ENCODE results near the gene CBX8.

The CBX8 gene

DNA sequence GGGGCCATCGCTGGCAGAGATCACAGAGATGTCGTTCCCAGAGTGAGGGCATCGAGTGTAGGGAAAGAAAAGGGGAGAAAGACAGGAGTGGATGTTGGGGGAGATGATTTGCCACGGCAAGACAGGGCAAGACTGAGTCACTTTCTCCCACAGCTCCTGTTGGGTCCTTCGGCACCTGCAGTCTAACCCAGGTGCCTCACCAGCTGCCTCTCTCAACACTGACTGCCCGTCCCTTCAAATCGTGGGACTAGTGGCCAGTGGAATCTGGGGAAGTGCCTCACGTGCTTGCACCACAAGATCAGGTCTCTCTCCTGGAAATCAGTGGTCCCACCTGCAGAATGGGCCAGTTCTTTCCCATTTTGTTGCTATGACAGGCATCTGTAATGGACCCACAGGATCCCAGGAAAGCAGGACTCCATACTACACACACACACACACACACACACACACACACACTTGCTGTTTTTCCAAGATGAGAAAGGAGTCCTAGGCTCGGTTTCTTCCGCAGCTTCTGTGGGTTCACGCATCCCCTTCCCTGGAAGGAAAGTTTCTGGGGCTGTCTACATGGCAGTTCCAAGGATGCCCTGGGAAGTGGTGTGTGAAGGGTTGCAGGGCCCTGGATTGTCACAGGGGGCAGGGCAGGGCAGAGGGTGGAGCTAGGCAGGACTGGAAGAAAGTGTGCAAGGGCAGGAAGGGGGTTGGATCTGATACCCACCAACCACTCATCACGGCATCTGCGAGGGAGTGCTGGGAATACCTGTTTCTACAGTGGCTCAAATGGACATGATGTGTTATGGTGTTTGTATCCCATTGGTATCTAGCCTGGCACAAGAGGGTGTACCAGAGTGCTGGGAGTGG is 10.2 kb upstream of the CBX8 start:
- no peak for DNase-seq

DNA sequence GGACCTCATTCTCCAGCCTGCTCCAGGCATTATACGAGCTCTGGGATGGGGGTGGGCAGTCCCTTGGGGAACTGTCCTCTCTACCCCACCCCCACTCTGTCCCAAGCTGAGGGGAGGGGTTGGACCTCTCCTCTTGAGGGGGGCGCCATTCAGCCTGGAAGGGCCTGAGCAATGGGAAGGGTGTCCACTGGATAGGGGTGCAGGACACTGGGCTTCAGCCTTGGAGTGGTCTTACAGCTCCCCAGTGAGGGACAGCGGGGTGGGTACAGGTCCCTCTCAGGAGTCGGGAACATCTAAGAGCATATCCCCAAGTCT is 9.5 kb upstream of the CBX8 start:
- no peak for DNase-seq

DNA sequence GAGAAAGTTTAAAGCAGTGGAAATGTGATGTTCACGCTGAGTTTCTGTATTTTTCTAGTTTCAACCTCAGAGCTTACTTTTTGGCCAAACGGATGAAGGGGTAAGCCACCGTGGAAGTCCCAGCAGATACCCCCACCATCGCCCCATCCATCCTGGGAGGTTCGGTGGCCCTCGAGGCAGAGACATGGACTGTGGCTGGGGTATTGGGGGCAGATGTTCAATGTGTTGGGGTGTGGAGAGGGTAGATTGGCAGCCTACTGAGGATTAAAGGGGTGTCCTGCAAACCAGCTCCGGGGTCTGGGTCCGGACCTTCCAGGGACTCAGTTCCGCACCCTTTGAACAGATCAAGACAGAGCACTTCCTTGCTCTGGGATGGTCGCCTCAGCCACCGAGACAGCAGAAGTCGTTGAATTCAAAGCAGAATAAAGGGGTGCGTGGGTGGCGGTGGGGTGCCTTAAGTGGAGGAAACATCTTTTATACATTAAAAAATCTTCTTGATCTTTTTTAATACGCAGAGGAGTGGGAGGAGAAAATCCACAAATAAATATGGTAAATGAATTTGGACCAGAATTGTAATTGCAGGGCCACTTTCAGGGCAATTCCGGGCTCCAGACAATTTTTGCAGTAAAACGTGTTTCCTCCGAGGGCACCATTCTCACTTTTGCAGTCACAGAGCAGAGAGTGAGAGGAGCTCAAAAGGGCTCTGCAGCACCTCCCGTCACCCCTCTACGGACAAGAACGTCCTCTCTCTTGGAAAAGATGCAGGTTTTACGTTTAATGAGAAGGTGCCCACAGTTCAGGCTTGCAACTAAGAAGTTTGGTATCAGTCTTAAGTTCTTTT is 8.2 kb upstream of the CBX8 start:
- no peak for DNase-seq

DNA sequence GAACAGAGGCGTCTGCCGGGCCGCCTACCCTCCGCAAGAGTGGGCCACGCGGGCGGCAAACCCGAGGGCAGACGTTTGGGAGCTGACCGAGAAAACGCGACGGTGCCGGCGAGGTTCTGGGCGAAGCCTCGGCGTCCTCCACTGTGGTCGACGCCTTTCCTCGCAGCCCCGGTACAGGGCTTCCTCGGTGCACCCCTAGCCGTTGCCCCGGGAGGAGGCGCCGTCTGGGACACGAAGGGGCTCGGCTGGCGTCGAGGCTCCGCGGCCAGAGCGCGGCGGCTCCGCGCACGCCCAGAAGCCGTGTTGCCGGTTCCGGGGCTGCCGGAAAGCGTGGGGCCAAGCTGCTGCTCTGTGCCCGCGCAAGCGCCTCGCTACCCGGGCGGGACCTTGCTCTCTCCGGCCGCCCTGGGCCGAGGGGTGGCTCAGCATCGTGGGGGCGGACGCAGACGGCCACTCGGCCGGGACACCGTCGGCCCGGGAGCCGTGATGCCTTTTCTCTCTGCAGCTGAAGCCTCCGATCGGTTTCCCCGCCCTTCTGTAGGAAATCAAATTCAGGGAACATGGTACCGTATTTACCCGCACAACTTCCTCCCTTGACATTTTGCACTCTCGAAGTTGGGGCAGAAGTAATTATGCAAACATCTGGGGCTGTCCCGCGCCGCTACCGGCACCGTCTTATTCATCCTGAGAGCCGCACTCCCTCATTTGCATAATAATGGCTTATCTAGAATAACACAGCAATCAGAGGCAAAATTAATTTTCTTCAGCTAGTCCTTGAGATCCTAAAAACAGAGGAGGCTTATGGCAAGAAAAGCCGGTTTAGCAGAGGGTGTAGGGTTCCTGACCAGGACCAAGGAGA is 7.3 kb upstream of the CBX8 start:
- peak; percentile 84 for DNase-seq

DNA sequence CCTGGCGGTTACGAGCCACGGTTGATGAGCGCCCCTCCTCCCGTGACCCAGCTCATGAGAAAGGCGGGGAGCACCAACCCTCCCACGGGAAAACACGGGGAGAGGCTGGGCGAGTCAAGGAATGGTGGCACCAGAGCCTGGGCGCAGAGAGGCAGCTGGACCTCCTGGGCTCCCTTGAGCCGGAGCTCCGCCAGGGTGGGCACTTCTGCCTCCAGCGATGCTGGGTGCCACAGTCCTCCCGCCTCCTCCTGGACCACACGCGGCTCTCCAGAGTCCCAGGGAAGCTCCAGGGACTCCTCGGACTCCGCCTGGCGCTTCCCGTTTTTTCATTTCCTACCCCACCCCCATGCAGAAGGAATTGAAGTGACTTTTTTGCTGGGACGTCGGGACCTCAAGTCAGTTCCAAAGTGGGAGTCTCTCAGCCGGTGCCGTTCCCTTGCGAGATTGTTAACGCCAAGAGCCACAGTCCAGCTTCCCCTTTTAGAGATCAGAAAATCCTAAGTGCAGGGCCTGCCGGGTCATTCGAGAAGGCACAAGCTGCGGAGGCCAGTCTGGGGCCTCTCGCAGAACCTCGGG is 6.6 kb upstream of the CBX8 start:
- peak; percentile 59 for DNase-seq

DNA sequence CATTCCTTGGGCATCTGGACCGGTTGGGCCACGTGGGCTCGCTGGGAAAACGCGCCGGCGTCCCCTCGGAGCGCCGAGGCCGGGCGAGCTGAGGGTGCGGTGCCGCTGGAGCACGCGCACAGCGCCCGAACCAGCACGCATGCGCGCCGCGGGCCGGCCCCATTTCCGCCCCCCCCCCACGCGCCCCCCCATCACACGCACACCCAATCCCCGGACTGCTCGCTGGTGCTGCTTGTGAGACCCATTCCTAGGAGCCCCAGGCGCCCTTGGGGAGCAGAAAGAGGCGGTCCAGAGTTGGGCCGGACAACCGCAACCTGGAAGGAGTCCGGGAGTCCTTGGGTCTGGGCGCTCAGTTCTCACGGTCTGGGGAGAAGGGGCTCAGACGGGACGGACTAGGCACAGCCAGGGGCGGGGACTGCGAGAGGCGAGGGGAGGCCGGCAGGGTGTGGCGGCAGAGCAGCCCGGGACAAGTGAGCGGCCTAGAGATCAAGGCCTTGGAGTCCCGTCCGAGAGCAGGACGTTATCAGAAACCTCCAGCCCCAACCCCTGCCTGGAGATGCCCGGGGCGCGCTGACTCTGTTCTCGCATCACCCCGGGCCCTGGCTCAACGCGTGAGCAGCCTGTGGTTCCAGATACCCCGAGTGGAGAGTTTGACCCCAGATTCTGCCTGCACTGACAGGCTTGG is 6.0 kb upstream of the CBX8 start:
- DNase-seq = peak; percentile 38

DNA sequence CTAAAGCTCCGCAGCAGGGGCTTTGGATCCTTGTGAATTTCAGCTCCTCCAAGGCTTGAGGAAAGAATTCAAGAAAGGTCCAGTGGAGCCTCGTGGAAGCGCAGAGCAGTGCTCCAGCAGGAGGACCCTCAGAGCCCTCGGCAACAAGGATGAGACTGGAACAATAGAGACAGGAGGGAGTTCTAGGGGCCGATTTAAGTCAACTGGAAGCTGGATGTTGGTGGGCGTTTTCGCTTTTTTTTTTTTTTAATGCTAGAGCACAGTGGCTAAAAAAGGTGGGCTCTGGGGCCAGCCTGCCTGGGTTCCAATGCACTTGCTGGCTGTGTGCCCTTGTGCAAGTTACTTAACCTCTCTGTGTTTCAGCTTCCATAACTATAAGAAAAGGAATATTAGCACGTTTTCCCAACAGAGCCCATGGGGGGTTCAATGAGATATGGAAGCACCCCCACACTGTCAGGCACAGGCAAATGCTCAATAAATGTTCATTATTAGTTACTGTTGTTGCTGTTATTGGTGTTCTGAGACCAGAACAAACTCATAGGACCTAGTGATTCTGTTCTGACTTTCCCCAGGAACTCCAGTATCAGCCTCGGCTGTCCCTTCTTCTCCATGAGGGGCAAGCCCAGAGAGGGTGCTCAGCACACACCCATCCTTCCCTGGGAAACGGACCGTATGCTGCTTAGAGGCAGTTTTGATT is 5.3 kb upstream of the CBX8 start:
- DNase-seq = no peak

DNA sequence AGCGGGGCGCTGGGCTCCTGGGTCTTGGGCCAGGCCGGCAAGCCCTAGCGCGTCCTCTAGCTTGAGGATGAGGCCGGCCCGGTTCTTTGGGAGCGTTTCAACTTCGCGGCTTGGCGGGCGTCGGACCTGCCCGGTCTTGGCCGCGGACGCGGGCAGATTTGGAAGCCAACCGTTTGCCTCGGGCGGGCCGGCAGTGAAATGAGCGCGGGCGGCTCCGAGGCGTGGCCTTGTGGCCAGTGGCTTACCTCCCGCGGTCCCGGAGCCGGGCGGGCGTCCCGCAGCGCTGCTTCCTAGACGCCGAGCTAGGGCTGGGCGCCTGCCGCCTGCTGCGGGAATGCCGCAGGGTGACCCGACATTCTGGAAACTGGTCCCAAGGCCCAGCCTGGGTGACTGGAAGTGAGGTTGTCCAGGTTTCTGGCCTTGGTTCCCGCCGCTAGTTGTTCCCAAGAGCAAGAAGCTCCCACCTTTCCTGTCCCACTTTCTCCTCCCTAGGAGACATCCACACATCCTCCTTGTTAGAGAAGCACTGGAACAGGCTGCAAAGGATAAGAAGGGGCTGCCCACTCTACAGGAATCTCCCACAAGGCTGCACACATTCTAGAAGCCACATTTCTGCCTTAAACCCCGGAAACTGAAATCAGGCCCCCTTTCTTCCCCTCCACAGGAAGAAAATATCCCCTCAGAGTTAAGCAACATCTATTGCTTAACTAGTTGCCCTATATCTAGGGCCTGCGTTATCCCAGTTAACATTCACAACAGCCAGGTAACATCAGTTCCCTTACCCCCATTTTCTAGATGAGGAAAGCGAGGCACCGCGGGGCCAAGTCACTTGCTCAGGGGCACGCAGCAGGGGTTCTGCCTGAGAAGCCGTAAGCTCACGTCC is 4.5 kb upstream of the CBX8 start:
- peak; percentile 72 for DNase-seq

DNA sequence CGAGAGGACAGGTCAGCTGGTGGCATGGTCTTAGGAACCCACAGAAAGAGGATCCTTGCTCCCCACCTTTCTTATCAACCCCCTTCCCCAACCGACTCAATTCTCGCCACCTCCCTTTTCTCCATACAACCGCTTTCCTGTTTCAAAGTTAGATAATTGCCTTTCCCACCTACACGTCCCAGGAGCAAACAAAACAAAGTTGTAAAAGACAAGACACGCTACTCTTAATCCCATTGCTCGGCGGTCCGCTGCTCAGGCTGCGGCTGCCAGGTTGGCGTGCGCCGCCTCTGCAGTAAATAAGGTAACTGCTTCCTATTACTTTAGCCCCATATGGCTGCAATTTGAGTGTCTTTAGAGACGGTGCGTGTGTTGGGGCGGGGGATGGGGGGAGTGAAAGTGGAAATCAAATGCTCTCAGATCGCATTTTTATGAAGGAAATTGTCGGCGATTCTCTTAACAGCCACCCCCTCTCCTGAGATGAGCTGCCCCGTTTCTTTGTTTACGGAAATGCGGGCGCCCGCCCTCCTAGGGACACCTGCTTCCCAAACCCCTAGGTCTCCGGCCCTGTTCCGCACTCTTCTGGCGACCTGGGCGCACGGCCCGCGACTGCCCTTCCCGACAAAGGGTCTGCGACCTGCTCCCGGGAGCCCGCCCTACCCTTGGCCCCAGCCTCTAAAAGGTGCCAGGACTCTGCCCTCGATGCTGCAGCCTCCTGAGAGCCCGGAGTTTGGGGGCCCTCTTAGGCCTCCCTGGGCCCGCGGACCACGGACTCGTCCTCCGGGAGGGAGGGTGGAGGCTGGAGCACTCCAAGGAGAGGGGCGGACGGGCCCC is 3.7 kb upstream of the CBX8 start:
- DNase-seq = peak; percentile 70

DNA sequence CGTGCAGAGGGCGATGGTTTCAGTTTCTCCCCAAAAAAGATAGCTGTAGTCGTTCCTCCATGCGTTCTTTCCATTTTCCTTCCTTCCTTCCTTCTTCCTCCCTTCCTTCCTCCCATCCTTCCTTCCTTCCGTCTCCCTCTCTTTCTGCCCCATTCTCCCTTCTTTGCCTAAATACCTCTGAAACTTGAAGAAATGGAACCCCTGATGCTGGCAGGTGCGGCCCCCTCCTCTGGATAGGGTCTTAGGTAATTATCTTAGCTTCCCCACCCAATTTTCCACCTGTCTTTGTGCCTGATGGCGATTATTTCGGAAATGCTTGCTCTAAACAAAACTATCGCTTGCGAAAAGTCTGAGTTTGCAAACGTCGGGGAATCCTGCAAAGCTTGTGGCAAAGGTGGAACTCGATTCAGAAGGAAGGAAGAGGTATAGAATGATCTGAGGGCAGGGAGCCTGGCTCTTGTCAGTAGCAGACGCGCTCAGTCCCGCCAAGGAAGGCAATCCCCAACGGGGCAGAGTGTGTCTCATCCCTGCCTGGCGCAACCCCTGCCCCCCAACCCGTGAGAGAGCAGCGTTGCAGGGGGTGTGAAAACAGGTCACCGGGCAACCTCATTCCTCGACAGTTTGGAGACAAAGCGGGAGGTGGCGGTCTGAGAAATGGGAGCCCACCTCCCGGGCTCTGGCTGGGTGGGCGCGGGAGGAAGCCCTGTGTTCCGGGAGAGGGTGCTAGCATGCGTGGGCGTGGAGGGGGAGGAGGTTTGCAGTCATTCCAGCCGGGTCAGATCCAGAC is 2.9 kb upstream of the CBX8 start:
- DNase-seq = no peak

DNA sequence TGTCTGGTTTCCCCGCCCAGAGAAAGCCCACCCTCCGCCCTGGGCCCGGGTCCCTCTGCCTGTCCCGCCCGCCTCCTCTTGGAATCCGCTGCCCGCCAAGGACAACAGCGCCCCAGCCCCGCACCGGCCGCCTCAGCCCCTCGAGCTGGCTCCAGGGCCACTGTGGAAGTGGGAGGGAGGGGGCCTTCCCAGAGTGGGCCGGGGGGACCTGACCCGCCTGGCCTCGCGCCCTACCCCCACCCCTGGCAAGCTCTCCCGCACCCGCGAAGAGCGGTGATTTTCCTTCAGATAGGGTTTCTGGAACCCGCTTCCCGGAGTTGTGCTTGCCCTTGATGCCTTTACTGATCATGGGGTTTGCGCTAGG is 2.3 kb upstream of the CBX8 start:
- peak; percentile 66 for DNase-seq

DNA sequence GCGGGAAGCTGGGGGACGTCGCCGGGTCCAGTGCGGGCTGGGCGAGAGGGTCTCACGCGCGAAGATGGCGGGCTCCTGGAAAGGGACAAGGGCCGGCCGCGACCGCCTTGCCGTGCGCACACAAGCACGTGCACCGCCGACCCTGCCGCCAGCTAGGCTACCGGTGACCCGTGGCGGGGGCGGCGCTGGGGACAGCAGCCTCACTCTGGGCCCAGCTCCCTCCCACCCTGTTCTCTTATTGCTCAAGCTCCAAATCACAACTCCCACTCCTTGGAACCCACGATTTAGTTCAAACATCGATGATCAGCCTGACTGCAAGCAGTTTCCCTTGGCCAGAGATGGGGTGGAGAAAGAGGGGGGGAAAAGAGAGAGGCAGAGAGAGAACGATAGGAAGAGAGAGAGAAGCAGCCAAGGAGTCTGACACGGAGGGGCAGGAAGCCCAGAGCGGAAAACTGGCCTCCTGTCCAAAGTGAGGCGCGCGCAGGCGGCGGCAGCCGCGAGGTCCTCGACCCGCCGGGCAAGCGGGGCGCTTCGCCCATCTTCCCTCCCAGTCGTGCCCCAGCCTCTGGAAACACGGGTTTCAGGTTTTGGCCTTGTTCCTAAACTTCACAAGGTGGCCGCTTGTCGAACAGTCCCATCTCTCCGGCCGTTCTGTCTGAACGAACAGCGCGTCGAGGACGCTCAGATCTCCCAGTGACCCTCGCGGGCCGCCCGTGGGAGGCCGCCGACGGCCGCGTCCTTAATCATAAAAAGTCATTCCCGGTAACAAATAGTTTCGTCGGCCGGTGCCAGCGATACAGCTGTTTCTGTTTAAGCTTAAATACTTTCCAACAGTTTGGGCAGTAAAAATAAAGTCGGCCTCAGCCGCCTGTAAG is 1.7 kb upstream of the CBX8 start:
- peak; percentile 82 for DNase-seq

DNA sequence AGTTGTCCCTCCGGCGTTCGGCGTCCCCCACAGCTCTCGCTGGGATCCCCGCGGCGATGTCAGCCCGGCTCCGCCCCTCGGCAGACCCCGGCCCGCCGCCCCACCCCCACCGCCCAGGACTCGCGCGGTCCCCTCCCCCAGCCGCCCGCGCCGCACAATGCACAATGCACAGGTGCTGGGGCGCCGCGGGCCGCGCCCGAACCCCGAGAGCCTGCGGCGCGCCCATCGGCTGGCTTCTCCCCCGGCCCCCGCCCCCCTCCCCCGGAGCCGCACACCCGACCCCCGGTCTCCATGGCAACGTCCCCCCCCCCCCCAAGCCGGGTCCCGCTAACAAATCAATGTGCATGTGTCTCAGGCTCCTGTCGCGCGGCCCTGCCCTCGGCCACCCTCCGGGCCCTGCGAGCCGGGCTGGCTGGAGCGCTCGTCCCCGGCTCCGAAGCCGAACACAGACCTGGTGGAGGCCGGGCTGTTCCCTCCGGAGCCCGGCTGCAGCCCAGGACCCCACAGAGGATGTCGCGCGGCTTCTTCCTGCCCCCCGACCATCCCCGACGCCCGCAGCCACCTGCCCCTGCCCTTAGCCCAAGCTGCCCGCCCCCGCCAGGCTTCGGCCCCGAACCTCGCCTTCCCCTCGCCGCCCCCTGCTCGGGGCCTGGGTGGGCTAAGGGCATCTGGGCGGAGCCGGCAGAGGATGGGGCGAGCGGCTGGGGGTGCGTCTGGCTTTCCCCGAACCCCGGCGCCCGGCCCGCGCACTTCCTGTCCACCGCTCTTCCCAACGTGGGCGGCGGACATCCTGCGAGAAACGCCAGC is 818 bp upstream of the CBX8 start:
- peak; percentile 65 for DNase-seq

DNA sequence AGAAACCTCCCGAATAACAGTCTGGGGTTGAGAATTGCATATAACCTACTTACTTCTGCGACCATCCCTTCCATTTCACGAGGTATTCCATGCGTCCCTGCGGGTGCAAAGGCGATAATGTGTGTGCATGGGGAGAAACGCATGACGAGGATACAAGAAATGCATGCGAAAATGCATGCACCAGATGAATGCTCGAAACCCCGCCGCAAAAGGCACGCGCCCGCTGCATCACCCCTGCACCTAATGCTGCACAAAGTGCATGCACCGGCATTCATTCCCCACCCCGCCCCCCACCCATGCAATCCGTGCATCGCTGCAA is 474 bp downstream of the CBX8 start:
- no peak for DNase-seq

DNA sequence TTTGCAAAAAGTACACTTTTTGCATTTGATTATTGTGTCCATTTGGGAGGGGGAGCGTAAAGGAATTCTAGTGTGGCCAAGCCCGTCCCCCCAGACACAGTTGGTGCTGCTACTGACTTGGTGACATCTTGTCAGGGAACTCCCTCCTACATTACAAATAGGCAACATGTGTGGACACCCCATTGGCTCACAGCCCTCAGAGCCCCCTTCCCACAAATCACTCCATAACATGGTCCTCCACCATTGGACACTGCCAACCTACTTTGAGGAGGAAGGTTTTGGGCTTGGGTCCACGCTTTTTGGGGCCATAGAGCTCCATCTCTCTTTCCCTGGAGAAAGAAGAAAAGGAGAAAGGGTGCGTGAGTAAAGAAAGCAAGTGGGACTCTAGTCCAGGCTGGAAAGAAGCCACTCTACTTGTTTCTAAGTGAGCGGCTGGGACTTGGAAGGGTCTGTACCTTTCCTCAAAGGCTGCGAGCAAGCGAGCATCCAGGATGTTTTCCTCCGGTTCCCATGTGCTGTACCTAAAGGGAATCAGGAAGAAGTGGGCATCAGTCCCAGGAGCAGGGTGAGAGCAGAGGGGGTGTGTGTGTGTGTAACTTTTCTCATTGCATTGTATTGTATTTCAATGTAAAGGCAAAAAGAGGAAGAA is 958 bp downstream of the CBX8 start:
- no peak for DNase-seq
